PFSK-1 (cell line): Measurements from ENCODE around the gene TUBA4B.

Experiments used
- POLR2AphosphoS5 ChIP-seq: IDR thresholded peaks from 2 replicates; pipeline ENCODE4 v1.6.1; 2012; ENCODE audit warnings: low read depth, mild to moderate bottlenecking, control low read depth, low read length, moderate library complexity
- TF ChIP-seq, protein P1 (sequence below), 2 experiments: IDR thresholded peaks; 2 replicates each; pipeline versions ENCODE4 v1.6.1 to v1.8.0; 2011 to 2012; ENCODE audit warnings: low read depth in 2 of 2, low read length in 2 of 2, control low read depth in 1 of 2, inconsistent platforms in 1 of 2, mild to moderate bottlenecking in 1 of 2, moderate library complexity in 1 of 2; ENCODE audit not compliant: insufficient read depth in 1 of 2

DNA sequence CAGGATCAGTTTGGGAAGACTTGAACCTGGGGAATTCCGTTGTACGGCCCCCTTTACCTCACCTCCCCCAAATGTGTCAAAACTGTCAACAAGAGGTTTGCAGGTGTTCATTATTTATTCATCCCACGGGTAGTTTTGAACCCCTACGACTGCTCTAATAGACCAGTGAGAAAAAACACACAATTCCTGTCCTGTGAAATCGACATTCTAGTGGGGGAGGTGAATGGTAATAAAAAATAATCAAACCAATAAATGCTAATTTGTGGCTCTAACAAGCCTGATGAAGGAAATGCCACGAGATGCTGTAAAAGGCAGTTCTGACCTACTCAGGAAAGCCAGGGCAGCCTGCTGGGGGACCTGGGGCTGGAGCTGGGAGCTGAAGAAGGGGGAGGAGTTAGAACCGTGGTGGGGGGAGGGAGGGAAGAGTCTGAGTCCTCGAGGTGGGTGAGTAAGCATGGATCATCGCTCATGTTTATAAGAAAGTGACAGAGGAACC, 25.7 kb downstream of the TUBA4B start:
- TF ChIP-seq POLR2AphosphoS5: no peak; the same call in 1 of the 2 replicates
- TF ChIP-seq, protein P1, sequence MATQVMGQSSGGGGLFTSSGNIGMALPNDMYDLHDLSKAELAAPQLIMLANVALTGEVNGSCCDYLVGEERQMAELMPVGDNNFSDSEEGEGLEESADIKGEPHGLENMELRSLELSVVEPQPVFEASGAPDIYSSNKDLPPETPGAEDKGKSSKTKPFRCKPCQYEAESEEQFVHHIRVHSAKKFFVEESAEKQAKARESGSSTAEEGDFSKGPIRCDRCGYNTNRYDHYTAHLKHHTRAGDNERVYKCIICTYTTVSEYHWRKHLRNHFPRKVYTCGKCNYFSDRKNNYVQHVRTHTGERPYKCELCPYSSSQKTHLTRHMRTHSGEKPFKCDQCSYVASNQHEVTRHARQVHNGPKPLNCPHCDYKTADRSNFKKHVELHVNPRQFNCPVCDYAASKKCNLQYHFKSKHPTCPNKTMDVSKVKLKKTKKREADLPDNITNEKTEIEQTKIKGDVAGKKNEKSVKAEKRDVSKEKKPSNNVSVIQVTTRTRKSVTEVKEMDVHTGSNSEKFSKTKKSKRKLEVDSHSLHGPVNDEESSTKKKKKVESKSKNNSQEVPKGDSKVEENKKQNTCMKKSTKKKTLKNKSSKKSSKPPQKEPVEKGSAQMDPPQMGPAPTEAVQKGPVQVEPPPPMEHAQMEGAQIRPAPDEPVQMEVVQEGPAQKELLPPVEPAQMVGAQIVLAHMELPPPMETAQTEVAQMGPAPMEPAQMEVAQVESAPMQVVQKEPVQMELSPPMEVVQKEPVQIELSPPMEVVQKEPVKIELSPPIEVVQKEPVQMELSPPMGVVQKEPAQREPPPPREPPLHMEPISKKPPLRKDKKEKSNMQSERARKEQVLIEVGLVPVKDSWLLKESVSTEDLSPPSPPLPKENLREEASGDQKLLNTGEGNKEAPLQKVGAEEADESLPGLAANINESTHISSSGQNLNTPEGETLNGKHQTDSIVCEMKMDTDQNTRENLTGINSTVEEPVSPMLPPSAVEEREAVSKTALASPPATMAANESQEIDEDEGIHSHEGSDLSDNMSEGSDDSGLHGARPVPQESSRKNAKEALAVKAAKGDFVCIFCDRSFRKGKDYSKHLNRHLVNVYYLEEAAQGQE (IDR thresholded peaks at IDR 0.05; ENCODE audit: insufficient read depth in 1 of 2, low read depth in 2 of 2, low read length in 2 of 2): no peak
